Measurements from ENCODE around the gene COMP. TPM values are rescaled to one million over a fixed set of nuclear protein-coding genes. Genes with fewer than 3 reads are reported as not detected.

COMP gene
- total and polyA plus RNA-seq, 10 of the 15 experiments (the other 5 are each of a cell fraction or from before 2014, with no cell fraction given): 0.17 TPM; not detected in 9

DNA sequence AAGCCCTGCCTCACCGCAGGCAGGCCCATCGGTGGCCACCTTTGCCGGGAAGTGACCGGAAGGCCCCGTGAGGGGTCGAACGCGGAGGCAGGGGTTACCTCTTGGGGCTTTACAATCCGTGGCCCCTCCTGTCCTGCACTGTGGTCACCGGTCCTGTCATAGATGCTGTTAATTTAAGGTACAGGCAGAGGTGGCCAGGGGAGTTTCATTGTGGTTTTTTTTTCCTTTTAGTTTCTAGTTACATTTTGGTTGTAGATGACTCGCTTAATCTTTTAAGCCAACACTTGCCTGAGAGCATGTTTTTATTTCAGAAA, 13.1 kb downstream of the COMP start (continued):
- TF ChIP-seq, protein P1, sequence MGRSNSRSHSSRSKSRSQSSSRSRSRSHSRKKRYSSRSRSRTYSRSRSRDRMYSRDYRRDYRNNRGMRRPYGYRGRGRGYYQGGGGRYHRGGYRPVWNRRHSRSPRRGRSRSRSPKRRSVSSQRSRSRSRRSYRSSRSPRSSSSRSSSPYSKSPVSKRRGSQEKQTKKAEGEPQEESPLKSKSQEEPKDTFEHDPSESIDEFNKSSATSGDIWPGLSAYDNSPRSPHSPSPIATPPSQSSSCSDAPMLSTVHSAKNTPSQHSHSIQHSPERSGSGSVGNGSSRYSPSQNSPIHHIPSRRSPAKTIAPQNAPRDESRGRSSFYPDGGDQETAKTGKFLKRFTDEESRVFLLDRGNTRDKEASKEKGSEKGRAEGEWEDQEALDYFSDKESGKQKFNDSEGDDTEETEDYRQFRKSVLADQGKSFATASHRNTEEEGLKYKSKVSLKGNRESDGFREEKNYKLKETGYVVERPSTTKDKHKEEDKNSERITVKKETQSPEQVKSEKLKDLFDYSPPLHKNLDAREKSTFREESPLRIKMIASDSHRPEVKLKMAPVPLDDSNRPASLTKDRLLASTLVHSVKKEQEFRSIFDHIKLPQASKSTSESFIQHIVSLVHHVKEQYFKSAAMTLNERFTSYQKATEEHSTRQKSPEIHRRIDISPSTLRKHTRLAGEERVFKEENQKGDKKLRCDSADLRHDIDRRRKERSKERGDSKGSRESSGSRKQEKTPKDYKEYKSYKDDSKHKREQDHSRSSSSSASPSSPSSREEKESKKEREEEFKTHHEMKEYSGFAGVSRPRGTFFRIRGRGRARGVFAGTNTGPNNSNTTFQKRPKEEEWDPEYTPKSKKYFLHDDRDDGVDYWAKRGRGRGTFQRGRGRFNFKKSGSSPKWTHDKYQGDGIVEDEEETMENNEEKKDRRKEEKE (IDR thresholded peaks at IDR 0.05): no peak
- TF ChIP-seq TCF12 (IDR thresholded peaks at IDR 0.05; ENCODE audit: low read depth, low read length): no peak
- TF ChIP-seq RAD21 (IDR thresholded peaks at IDR 0.05; ENCODE audit: insufficient read depth, low read depth, low read length): no peak
- no peak for TF ChIP-seq TBL1XR1 (IDR thresholded peaks at IDR 0.05; ENCODE audit: low read depth, low read length)
- TF ChIP-seq CEBPB (IDR thresholded peaks at IDR 0.05; ENCODE audit: borderline replicate concordance in 1 of 2, low read depth in 2 of 2, low read length in 2 of 2): no peak
- TF ChIP-seq FOS (IDR thresholded peaks at IDR 0.05; ENCODE audit: borderline replicate concordance, extremely low read depth, insufficient read length): no peak
- no peak for TF ChIP-seq ETV6 (conservative IDR thresholded peaks at IDR 0.05 in 1 of 2, IDR thresholded peaks at IDR 0.05 in 1 of 2; ENCODE audit: borderline replicate concordance in 1 of 2, low read depth in 1 of 2)
- no peak for TF ChIP-seq ZNF274 (IDR thresholded peaks at IDR 0.05; ENCODE audit: insufficient read depth, insufficient read length)

DNA sequence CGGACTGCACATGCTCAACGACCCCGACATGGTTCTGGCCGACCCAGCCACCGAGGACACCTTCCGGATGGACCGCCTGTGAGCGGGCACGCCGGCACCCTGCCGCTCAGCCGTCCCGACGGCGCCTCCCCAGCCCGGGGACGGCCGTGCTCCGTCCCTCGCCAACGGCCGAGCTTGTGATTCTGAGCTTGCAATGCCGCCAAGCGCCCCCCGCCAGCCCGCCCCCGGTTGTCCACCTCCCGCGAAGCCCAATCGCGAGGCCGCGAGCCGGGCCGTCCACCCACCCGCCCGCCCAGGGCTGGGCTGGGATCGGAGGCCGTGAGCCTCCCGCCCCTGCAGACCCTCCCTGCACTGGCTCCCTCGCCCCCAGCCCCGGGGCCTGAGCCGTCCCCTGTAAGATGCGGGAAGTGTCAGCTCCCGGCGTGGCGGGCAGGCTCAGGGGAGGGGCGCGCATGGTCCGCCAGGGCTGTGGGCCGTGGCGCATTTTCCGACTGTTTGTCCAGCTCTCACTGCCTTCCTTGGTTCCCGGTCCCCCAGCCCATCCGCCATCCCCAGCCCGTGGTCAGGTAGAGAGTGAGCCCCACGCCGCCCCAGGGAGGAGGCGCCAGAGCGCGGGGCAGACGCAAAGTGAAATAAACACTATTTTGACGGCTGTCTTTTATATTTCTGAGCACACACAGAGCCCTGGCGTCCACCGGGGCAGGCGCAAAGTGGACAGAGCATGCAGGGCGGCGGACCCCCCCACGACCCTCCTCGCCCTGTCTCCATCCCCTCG, 13.6 kb downstream of the COMP start:
- H3K9me3 ChIP-seq (replicated peaks; ENCODE audit: control insufficient read depth, insufficient read depth, low read length): no peaks in the 10 kb centered on the region
- no peaks in the 10 kb centered on the region for H3K79me2 ChIP-seq (ENCODE audit: control insufficient read depth, insufficient read depth, low read length)
- intact Hi-C loops (cut with micrococcal nuclease; ENCODE audit: unreplicated experiment) (no loop called here), in situ Hi-C loops (cut with MboI) (no loop called here)
- H3K4me3 ChIP-seq: no peak overlapping the region
- WGBS (ENCODE audit: insufficient coverage, insufficient replicate concordance, low lambda C conversion rate, missing lambda C conversion rate): 77% methylated on average over 38 of the region's 71 CpGs
- ChIA-PET RAD21 (ENCODE audit: unreplicated experiment) (no interaction called here), SMC1A (ENCODE audit: uncharacterized antibody, unreplicated experiment) (no interaction called here), CTCF (no interaction called here), POLR2A (no interaction called here)
- no peak overlapping the region for H3K9ac ChIP-seq (ENCODE audit: control insufficient read depth, insufficient read depth, low read length)
- BruUV-seq (replicated peaks): no TSS peak
- no peaks in the 10 kb centered on the region; a peak in 1 of 4 replicates for H3K27me3 ChIP-seq (replicated peaks in 1 of 2; ENCODE audit: control insufficient read depth in 2 of 2, insufficient read depth in 2 of 2, low read length in 1 of 2)
- H3K27ac ChIP-seq (ENCODE audit: control insufficient read depth, insufficient read depth): no peak overlapping the region
- no peak overlapping the region for H3K4me2 ChIP-seq (ENCODE audit: control insufficient read depth, insufficient read depth)
- no peak for DNase-seq (ENCODE audit: low read depth, low spot score)
- H4K20me1 ChIP-seq (ENCODE audit: control insufficient read depth, insufficient read depth): no peaks in the 10 kb centered on the region
- no peaks in the 10 kb centered on the region for H3K36me3 ChIP-seq (ENCODE audit: control insufficient read depth in 2 of 2, insufficient read depth in 2 of 2, low read length in 1 of 2)
- H3K4me1 ChIP-seq (ENCODE audit: control insufficient read depth, insufficient read depth, low read length): no peaks in the 10 kb centered on the region
- H2AFZ ChIP-seq (ENCODE audit: control insufficient read depth, low read depth, low read length): no peak overlapping the region
- FAIRE-seq: no peak
- no peak for ATAC-seq
- no peak for TF ChIP-seq EP300 (IDR thresholded peaks at IDR 0.05; ENCODE audit: borderline replicate concordance in 1 of 2, control insufficient read depth in 1 of 2, low read depth in 2 of 2, low read length in 2 of 2)
- no peak for TF ChIP-seq LARP7 (IDR thresholded peaks at IDR 0.05)
- TF ChIP-seq, protein P2, sequence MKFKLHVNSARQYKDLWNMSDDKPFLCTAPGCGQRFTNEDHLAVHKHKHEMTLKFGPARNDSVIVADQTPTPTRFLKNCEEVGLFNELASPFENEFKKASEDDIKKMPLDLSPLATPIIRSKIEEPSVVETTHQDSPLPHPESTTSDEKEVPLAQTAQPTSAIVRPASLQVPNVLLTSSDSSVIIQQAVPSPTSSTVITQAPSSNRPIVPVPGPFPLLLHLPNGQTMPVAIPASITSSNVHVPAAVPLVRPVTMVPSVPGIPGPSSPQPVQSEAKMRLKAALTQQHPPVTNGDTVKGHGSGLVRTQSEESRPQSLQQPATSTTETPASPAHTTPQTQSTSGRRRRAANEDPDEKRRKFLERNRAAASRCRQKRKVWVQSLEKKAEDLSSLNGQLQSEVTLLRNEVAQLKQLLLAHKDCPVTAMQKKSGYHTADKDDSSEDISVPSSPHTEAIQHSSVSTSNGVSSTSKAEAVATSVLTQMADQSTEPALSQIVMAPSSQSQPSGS (IDR thresholded peaks at IDR 0.05; ENCODE audit: low read length): no peak
- TF ChIP-seq IKZF2 (IDR thresholded peaks at IDR 0.05): no peak
- no peak for TF ChIP-seq SIX5 (IDR thresholded peaks at IDR 0.05; ENCODE audit: low read depth, low read length, severe bottlenecking)
- no peak for TF ChIP-seq SMAD5 (IDR thresholded peaks at IDR 0.05; ENCODE audit: low read depth)
- TF ChIP-seq RAD51 (IDR thresholded peaks at IDR 0.05): no peak
- TF ChIP-seq PAX8 (IDR thresholded peaks at IDR 0.05): no peak
- TF ChIP-seq KAT2A (conservative IDR thresholded peaks at IDR 0.05; ENCODE audit: control insufficient read depth, low read depth, low read length): no peak
- TF ChIP-seq, protein P3, sequence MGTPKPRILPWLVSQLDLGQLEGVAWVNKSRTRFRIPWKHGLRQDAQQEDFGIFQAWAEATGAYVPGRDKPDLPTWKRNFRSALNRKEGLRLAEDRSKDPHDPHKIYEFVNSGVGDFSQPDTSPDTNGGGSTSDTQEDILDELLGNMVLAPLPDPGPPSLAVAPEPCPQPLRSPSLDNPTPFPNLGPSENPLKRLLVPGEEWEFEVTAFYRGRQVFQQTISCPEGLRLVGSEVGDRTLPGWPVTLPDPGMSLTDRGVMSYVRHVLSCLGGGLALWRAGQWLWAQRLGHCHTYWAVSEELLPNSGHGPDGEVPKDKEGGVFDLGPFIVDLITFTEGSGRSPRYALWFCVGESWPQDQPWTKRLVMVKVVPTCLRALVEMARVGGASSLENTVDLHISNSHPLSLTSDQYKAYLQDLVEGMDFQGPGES (IDR thresholded peaks at IDR 0.05): no peak
- TF ChIP-seq KLF5 (IDR thresholded peaks at IDR 0.05; ENCODE audit: partially characterized antibody): no peak

All from GM12878 (cell line).